ENCODE measurements around the gene CEP19.

CEP19 gene

GRCh38 chr3:196667056-196667825 is 44.8 kb downstream of the CEP19 start:
- in situ Hi-C loops (cut with MboI; ENCODE audit: low sequenced_read_pairs): no loop called here

DNA sequence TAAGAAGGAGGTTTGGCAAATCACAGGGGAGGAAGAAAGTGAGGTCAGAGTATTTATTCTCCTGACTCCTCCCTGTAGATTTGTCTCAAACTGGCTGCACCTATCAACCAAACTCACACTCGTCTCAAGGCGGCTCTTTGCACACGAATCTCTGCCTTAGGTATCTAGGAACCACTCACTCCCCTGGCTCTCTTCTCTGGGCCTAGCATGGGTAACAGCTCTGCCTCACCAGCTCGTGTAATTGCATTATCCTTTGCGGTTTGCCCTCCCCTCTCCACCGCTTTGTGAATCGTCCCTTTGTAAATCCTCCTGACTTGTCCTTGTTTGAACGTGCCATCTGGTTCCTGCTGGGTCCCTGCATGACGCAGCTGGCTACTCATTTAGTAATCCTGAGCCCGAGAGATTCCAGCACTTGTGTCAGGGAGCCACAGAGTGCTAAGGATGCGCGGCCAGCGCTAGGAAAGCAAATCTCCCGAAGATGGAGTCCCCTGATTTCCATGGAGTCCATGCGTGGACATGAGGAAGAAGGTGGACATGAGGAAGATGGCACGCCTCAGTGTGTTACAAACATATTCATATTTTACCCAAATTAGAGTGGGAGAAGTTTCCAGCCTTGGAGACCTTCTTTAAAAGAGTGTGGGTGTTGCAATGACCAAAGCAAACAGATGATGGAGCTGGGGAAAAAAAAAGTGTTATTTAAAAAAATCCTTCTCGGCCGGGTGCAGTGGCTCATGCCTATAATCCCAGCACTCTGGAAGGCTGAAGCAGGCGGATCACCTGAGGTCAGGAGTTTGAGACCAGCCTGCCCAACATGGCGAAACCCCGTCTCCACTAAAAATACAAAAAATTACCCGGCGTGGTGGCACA is 45.8 kb downstream of the CEP19 start:
- in situ Hi-C loops (cut with MboI; ENCODE audit: low sequenced_read_pairs): no loop called here

DNA sequence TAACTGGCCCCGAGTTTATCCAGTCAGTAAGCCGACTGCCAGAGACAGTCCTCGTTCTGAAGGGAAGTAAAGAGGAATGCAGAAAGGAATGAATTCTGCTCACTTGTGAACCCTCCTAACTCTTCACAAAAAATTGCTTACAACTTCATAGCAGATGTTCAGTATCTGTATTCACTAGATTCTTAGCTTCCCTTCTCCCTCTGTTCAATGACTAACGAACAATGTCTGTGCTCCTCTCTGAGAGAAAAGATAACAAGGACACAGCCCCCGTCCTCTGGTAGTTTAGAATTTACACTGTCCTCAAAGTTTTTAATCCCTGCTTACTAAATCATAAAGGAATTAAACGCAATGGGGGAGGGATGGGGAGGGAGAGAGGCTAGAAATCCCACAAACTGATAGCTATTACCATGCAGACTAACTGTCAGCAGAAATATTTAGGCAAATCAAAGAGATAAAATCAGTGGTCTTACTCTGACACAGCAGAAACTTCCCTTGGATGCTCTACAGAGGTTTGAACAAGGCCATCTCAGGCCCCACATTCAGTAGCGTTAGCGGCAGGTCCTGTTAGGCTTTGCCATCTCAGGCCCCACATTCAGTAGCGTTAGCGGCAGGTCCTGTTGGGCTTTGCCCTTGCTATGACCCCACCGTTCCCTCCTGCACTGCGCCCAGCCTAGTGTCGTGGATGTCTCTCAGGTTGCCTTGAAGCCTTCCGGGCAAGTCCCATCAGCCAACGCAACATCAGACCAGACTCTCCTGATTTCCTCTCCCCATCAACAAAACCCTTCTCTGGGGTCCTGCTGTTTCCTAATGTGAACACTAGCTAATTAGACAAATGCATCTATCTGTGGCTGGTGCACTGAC is 49.1 kb downstream of the CEP19 start:
- in situ Hi-C loops (cut with MboI; ENCODE audit: low sequenced_read_pairs): no loop called here

GRCh38 chr3:196662033-196662432 is 50.0 kb downstream of the CEP19 start:
- in situ Hi-C loops (cut with MboI; ENCODE audit: low sequenced_read_pairs): no loop called here

- in situ Hi-C loops (cut with MboI; ENCODE audit: low sequenced_read_pairs): no loop called here
Measured at GRCh38 chr3:196661400-196661799, 50.6 kb downstream of the CEP19 start.

DNA sequence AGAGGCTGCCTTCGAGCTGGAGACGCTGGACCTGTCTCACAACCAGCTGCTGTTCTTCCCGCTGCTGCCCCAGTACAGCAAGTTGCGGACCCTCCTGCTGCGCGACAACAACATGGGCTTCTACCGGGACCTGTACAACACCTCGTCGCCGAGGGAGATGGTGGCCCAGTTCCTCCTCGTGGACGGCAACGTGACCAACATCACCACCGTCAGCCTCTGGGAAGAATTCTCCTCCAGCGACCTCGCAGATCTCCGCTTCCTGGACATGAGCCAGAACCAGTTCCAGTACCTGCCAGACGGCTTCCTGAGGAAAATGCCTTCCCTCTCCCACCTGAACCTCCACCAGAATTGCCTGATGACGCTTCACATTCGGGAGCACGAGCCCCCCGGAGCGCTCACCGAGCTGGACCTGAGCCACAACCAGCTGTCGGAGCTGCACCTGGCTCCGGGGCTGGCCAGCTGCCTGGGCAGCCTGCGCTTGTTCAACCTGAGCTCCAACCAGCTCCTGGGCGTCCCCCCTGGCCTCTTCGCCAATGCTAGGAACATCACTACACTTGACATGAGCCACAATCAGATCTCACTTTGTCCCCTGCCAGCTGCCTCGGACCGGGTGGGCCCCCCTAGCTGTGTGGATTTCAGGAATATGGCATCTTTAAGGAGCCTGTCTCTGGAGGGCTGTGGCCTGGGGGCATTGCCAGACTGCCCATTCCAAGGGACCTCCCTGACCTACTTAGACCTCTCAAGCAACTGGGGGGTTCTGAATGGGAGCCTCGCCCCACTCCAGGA is 51.5 kb downstream of the CEP19 start:
- in situ Hi-C loops (cut with MboI; ENCODE audit: low sequenced_read_pairs): no loop called here

GRCh38 chr3:196659901-196660351 is 52.1 kb downstream of the CEP19 start:
- in situ Hi-C loops (cut with MboI; ENCODE audit: low sequenced_read_pairs): no loop called here
